Mesendoderm (in vitro differentiated cells): ENCODE data around the gene BCKDK.
"Not testable (repeated sequence)": the region's sequence is repeated elsewhere in the genome, so short reads cannot be mapped to it uniquely, and the experiment has no call there.

Experiments
- DNase-seq: peaks from one replicate; pipeline ENCODE4 v3.0.0; 2013
- H2AK5ac ChIP-seq: 2 replicates; pipeline ENCODE4 v1.6.1; 2013; ENCODE audit warnings: low read length, inconsistent platforms
- H2BK120ac ChIP-seq: 2 replicates; pipeline ENCODE4 v1.6.1; 2013; ENCODE audit warnings: low read depth, mild to moderate bottlenecking, low read length, moderate library complexity, mixed read lengths
- H2BK15ac ChIP-seq: replicated peaks from 2 replicates; pipeline ENCODE4 v1.6.1; 2013; ENCODE audit warnings: low read depth, mild to moderate bottlenecking, moderate library complexity
- H2BK5ac ChIP-seq: 2 replicates; pipeline ENCODE4 v1.6.1; 2013; ENCODE audit warnings: low read length, inconsistent platforms
- H3K18ac ChIP-seq: 2 replicates; pipeline ENCODE4 v1.6.1; 2013; ENCODE audit warnings: mild to moderate bottlenecking, low read length, mixed read lengths
- H3K23ac ChIP-seq: one replicate; pipeline ENCODE4 v1.6.1; 2013; ENCODE audit warnings: low read length
- H3K27ac ChIP-seq: 2 replicates; pipeline ENCODE4 v1.5.1; 2013; ENCODE audit warnings: low read depth, mild to moderate bottlenecking, inconsistent platforms, low read length, moderate library complexity
- H3K27me3 ChIP-seq: 2 replicates; pipeline ENCODE4 v1.6.1; 2013; ENCODE audit warnings: low read length, control low read depth, mild to moderate bottlenecking, inconsistent platforms; ENCODE audit not compliant: insufficient read depth, poor library complexity
- H3K36me3 ChIP-seq: 2 replicates; pipeline ENCODE4 v1.6.1; 2013; ENCODE audit warnings: low read length, inconsistent platforms; ENCODE audit not compliant: control insufficient read depth, insufficient read depth
- H3K4ac ChIP-seq: one replicate; pipeline ENCODE4 v1.6.1; 2013; ENCODE audit warnings: low read depth, mild to moderate bottlenecking, low read length, moderate library complexity
- H3K4me1 ChIP-seq: 2 replicates; pipeline ENCODE4 v1.6.1; 2013; ENCODE audit warnings: low read depth, low read length, inconsistent platforms; ENCODE audit not compliant: control insufficient read depth
- H3K4me2 ChIP-seq: 2 replicates; pipeline ENCODE4 v1.6.1; 2013; ENCODE audit warnings: low read length
- H3K4me3 ChIP-seq: 2 replicates; pipeline ENCODE4 v1.5.1; 2013; ENCODE audit warnings: mild to moderate bottlenecking, low read length
- H3K56ac ChIP-seq: one replicate; pipeline ENCODE4 v1.6.1; 2013; ENCODE audit warnings: low read length
- H3K79me1 ChIP-seq: 2 replicates; pipeline ENCODE4 v1.6.1; 2013; ENCODE audit warnings: low read length, inconsistent platforms
- H3K79me2 ChIP-seq: 2 replicates; pipeline ENCODE4 v1.6.1; 2013; ENCODE audit warnings: mild to moderate bottlenecking, low read length; ENCODE audit not compliant: control insufficient read depth, insufficient read depth
- H3K9ac ChIP-seq: 2 replicates; pipeline ENCODE4 v1.6.1; 2013; ENCODE audit warnings: low read length, inconsistent platforms
- H4K5ac ChIP-seq: one replicate; pipeline ENCODE4 v1.6.1; 2013; ENCODE audit warnings: low read length
- H4K8ac ChIP-seq: one replicate; pipeline ENCODE4 v1.6.1; 2013; ENCODE audit warnings: low read depth, mild to moderate bottlenecking, control low read depth, low read length, moderate library complexity
- whole genome bisulfite sequencing: extraction: QIAGEN DNeasy Blood & Tissue Kit; methylation state at CpG from one replicate; pipeline ENCODE4 v1.1.7; 2013; ENCODE audit warnings: low lambda C conversion rate, missing lambda C conversion rate; ENCODE audit not compliant: insufficient coverage; ENCODE audit errors: extremely low coverage; 5-methylcytosine and 5-hydroxymethylcytosine counted together

The BCKDK gene

DNA sequence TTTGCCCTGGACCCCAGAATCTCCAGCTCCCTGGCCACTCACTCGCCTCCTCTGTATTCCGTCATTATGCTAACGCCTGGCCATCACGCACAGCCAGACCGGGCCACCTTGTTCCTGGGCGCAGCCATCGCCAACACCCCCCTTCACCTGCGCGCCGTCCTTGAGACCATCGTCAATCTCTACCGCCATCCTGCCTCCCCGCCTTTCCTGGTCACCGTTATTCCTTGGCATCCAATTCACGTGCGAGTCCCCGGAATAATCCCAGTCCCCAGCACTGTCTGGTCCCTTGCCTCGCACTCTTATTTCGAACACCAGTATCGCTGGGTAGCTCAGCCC lies 14.1 kb upstream of the BCKDK start:
- no CpG with 5 or more reads among the region's 20 CpGs for WGBS
- Histone ChIP-seq H2BK15ac (no peak overlapping the region), H2BK5ac (no peak overlapping the region), H3K79me1 (peaks cover 11% of the 10 kb centered on the region), H4K5ac (no peak overlapping the region), H3K27ac (peak overlapping the region; percentile 18), H2AK5ac (peak overlapping the region; percentile 65), H3K4me1 (no peaks in the 10 kb centered on the region), H3K36me3 (peaks cover 6% of the 10 kb centered on the region), H2BK120ac (no peak overlapping the region), H3K18ac (peak overlapping the region; percentile 9), H3K79me2 (peaks cover 5% of the 10 kb centered on the region), H3K23ac (peak overlapping the region; percentile 15), H3K56ac (peak overlapping the region; percentile 99), H3K4me3 (peak overlapping the region; percentile 96), H4K8ac (no peak overlapping the region), H3K9ac (peak overlapping the region; percentile 92), H3K27me3 (no peaks in the 10 kb centered on the region), H3K4ac (peak overlapping the region; percentile 87), H3K4me2 (peak overlapping the region; percentile 99)
- peak; percentile 50 for DNase-seq

DNA sequence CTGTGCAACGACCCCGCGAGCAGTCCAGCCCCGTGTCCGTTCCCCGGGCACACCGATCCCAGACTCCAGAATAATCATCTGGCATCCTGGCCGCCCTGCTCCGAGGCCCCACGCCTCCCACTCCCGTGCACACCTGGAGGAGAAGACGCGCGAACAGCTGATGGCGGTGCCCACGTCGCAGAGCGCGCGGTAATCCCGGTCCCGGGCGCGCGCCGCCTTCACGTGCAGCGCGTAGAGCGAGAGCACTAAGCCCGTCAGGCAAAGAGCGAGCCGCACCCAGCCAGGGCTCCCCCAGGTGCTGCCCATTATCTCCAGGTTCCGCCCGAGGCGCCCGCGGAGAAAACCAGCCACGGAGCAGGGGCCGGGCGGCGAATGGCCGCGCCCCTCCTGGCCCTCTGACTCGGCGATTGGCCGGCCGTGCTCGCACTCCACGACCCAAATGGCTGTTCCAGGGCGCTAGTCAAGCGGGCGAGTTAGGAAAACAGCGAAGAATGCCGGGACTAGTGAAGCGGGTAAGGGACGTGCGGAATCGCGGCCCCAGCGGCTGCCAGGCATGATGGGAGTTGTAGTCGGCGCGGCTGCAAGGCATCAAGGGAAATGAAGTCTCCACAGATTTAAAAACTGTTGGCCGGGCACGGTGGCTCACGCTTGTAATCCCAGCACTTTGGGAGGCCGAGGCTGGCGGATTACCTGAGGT lies 13.6 kb upstream of the BCKDK start, which contains the start of gene VKORC1:
VKORC1 (minus strand) TSS at position 374 of the 697 bp plus-strand sequence; CDS start at position 306, 68 bp downstream.
- peaks cover 11% of the 10 kb centered on the region for H3K79me1 ChIP-seq
- H3K18ac ChIP-seq = peak within 1 kb of the TSS; percentile 9
- H3K27ac ChIP-seq = peak within 1 kb of the TSS; percentile 18
- H3K4me1 ChIP-seq = no peaks in the 10 kb centered on the region
- peak within 1 kb of the TSS; percentile 99 for H3K56ac ChIP-seq
- H3K27me3 ChIP-seq = no peaks in the 10 kb centered on the region
- H3K4me2 ChIP-seq = peak within 1 kb of the TSS; percentile 99
- peak within 1 kb of the TSS; percentile 92 for H3K9ac ChIP-seq
- H3K23ac ChIP-seq = peak within 1 kb of the TSS; percentile 15
- peaks cover 5% of the 10 kb centered on the region for H3K79me2 ChIP-seq
- no peak within 1 kb of the TSS for H2BK120ac ChIP-seq
- no CpG with 5 or more reads among the region's 69 CpGs for WGBS
- H4K5ac ChIP-seq = peak within 1 kb of the TSS; percentile 97
- peak within 1 kb of the TSS; percentile 65 for H2AK5ac ChIP-seq
- H2BK5ac ChIP-seq = no peak within 1 kb of the TSS
- H4K8ac ChIP-seq = no peak within 1 kb of the TSS
- peak within 1 kb of the TSS; percentile 87 for H3K4ac ChIP-seq
- peaks cover 6% of the 10 kb centered on the region for H3K36me3 ChIP-seq
- H3K4me3 ChIP-seq = peak within 1 kb of the TSS; percentile 96
- H2BK15ac ChIP-seq = no peak within 1 kb of the TSS
- peak; percentile 99 for DNase-seq

DNA sequence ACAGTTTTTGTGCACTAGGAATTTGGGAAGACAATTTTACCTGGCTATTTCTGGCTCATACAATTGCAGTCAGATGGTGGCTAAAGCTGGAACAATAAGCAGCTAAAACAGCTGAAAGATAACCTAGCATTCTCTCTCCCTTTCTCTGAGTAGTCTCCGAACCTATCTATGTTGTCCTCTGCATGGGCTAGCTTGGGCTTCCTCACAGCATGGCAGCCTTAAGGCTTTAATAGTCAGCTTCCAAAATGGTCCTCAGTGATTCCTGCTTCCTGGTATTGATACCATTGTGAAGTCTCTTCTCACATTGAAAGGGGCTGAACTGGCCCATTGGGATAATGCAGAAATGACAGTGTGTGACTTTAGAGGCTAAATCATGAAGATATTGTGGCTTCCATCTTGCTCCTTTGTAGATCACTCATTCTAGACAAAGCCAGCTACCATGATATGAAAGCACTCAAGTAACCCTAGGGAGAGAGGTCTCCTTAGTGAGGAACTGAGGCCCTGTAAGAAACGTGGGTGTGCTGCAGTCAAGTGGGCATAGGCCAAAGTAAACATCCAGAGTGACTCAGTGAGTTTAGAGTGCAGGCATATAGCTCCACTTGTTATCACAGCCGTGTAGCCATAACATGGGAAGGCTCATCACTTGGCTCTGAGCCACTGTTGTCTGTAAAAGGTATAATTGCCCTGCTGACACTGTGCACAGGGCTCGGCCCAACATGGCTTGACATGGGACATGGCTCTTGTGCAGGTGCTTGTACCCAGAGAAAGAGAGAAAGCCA lies 8.1 kb upstream of the BCKDK start:
- Histone ChIP-seq H3K79me2 (no peaks in the 10 kb centered on the region), H3K36me3 (no peaks in the 10 kb centered on the region), H3K9ac (no peak overlapping the region), H4K5ac (no peak overlapping the region), H4K8ac (no peak overlapping the region), H3K4ac (no peak overlapping the region), H3K56ac (no peak overlapping the region), H3K23ac (no peak overlapping the region), H2BK15ac (no peak overlapping the region), H3K4me3 (no peak overlapping the region), H3K4me2 (no peak overlapping the region), H2AK5ac (no peak overlapping the region), H3K27me3 (no peaks in the 10 kb centered on the region), H2BK120ac (no peak overlapping the region), H3K4me1 (no peaks in the 10 kb centered on the region), H3K18ac (no peak overlapping the region), H3K27ac (no peak overlapping the region), H3K79me1 (no peaks in the 10 kb centered on the region), H2BK5ac (no peak overlapping the region)
- DNase-seq = no peak
- WGBS = no CpG with 5 or more reads among the region's 4 CpGs

DNA sequence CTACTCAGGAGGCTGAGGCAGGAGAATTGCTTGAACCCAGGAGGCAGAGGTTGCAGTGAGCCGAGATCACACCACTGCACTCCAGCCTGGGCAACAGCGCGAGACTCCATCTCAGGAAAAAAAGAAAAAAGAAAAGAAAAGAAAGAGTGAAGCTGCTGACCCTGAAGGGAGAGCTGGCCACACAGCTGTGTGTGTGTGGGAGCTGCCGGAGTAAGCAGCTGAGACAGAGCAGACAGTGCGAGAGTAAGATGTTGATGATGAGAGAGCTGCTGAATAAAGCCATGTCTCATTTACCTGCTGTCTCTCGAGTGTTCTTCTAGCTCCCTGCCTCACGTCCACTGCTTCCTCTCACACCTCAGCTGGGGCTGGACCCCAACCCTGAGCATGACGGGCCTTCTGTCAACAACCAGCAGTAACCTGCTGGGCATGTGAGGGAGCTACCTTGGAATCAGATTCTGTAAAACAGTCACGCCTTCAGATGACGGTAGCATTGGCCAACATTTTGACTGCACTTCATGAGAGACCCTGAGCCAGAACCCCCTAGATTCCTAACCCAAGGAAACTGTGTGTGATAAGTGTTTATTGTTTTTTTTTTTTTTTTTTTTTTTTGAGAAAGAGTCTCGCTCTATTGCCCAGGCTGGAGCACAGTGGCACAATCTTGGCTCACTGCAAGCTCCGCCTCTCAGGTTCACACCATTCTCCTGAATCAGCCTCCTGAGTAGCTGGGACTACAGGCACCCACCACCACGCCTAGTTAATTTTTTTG lies 7.1 kb upstream of the BCKDK start:
- DNase-seq = not testable (repeated sequence)

DNA sequence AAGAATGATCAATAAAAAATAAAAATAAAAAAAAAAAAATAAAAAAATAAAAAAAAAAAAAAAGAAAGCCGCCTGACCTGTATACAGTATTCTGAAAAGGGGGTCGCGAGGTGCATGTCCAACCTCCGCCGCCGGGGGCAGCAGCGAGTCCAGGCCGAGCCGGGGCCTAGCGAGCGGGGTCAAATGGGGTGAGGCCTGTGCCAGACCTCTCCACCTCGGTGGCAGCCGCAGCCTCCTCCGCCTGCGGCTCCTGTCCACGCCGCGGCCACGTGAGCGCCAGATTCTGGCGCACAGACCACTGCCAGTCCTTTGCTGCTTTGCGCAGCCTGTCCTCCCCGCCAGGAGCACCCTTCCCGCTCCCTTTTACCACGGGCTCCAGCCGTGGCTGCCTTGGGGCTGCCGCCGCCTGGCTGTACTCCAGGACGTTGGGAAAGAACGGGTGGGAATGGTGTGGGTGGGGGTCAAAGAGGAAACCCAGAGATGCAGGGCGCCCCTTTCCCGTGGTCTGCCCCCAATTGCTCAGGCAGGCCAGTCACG lies 2.4 kb upstream of the BCKDK start:
- H3K56ac ChIP-seq = peak overlapping the region; percentile 91
- peaks cover 2% of the 10 kb centered on the region for H3K79me1 ChIP-seq
- no peak overlapping the region for H3K4me2 ChIP-seq
- no peak overlapping the region for H4K5ac ChIP-seq
- H2AK5ac ChIP-seq = no peak overlapping the region
- H2BK5ac ChIP-seq = no peak overlapping the region
- no peak overlapping the region for H2BK15ac ChIP-seq
- peak overlapping the region; percentile 54 for H3K9ac ChIP-seq
- no peak overlapping the region for H2BK120ac ChIP-seq
- H3K4me3 ChIP-seq = no peak overlapping the region
- WGBS = no CpG with 5 or more reads among the region's 33 CpGs
- peak; percentile 79 for DNase-seq
- no peaks in the 10 kb centered on the region for H3K27me3 ChIP-seq
- no peak overlapping the region for H3K23ac ChIP-seq
- no peaks in the 10 kb centered on the region for H3K79me2 ChIP-seq
- H3K27ac ChIP-seq = no peak overlapping the region
- no peak overlapping the region for H3K18ac ChIP-seq
- H4K8ac ChIP-seq = no peak overlapping the region
- no peaks in the 10 kb centered on the region for H3K36me3 ChIP-seq
- no peak overlapping the region for H3K4ac ChIP-seq
- no peaks in the 10 kb centered on the region for H3K4me1 ChIP-seq

More for the DNA sequence above, 7.1 kb upstream of the BCKDK start:
- not testable (repeated sequence) for H4K8ac ChIP-seq, H3K27me3 ChIP-seq, H3K4me3 ChIP-seq, H3K27ac ChIP-seq, H3K18ac ChIP-seq, H3K36me3 ChIP-seq, H3K4ac ChIP-seq, H2BK5ac ChIP-seq, H3K23ac ChIP-seq, H4K5ac ChIP-seq, H2BK120ac ChIP-seq, H3K4me2 ChIP-seq, H3K79me1 ChIP-seq, H3K56ac ChIP-seq, H2AK5ac ChIP-seq, H3K4me1 ChIP-seq, H2BK15ac ChIP-seq, H3K9ac ChIP-seq, H3K79me2 ChIP-seq
- no CpG with 5 or more reads among the region's 13 CpGs for WGBS
